ENCODE data around the gene GDPD4. TPM values are rescaled to one million over a fixed set of nuclear protein-coding genes. Genes with fewer than 3 reads are reported as not detected.

GDPD4 gene
- polyA plus RNA-seq, 1 experiment, result not detected

- CTCF ChIA-PET, result no interaction called here
- POLR2A ChIA-PET, result no interaction called here
- Histone ChIP-seq H3K9me3 (ENCODE audit: control insufficient read depth, insufficient read depth, low read length) (no peaks in the 10 kb centered on the region; the same call in 1 of the 2 replicates), H3K27me3 (ENCODE audit: control insufficient read depth, insufficient read depth, low read length) (peaks cover 14% of the 10 kb centered on the region), H3K27ac (ENCODE audit: low read depth, low read length) (no peak overlapping the region), H3K4me3 (ENCODE audit: low read depth, low read length) (no peak overlapping the region)
- DNase-seq (ENCODE audit: low read depth, low spot score), result no peak
- TF ChIP-seq CTCF (IDR thresholded peaks at IDR 0.05; ENCODE audit: low read depth, low read length), result no peak
Observed at GRCh38 chr11:77212314-77213007, 89.0 kb downstream of the GDPD4 start.

GRCh38 chr11:77211594-77212251 lies 89.8 kb downstream of the GDPD4 start:
- Histone ChIP-seq H3K4me3 (ENCODE audit: low read depth, low read length) (no peak overlapping the region), H3K27ac (ENCODE audit: low read depth, low read length) (no peak overlapping the region), H3K27me3 (ENCODE audit: control insufficient read depth, insufficient read depth, low read length) (peaks cover 7% of the 10 kb centered on the region), H3K9me3 (ENCODE audit: control insufficient read depth, insufficient read depth, low read length) (no peaks in the 10 kb centered on the region; the same call in 1 of the 2 replicates)
- POLR2A ChIA-PET, result no interaction called here
- CTCF ChIA-PET, result interaction anchor here (1.0 kb wide), 1 partner anchor 337 kb away, joined by 3 read pairs; no protein-coding TSS in a partner anchor
- no peak for DNase-seq (ENCODE audit: low read depth, low spot score)
- TF ChIP-seq CTCF (IDR thresholded peaks at IDR 0.05; ENCODE audit: low read depth, low read length), result no peak

GRCh38 chr11:77211040-77211451 lies 90.4 kb downstream of the GDPD4 start:
- H3K27ac ChIP-seq (ENCODE audit: low read depth, low read length), result no peak overlapping the region
- no peak for DNase-seq (ENCODE audit: low read depth, low spot score)
- no peaks in the 10 kb centered on the region; the same call in 1 of the 2 replicates for H3K9me3 ChIP-seq (ENCODE audit: control insufficient read depth, insufficient read depth, low read length)
- no peak for TF ChIP-seq CTCF (IDR thresholded peaks at IDR 0.05; ENCODE audit: low read depth, low read length)
- POLR2A ChIA-PET, result no interaction called here
- H3K4me3 ChIP-seq (ENCODE audit: low read depth, low read length), result no peak overlapping the region
- CTCF ChIA-PET, result interaction anchor here (1.0 kb wide), 1 partner anchor 338 kb away, joined by 3 read pairs; no protein-coding TSS in a partner anchor
- H3K27me3 ChIP-seq (ENCODE audit: control insufficient read depth, insufficient read depth, low read length), result peaks cover 6% of the 10 kb centered on the region

GRCh38 chr11:77209663-77210062 lies 91.8 kb downstream of the GDPD4 start:
- CTCF ChIA-PET, result no interaction called here
- Histone ChIP-seq H3K27me3 (ENCODE audit: control insufficient read depth, insufficient read depth, low read length) (peaks cover 4% of the 10 kb centered on the region), H3K9me3 (ENCODE audit: control insufficient read depth, insufficient read depth, low read length) (no peaks in the 10 kb centered on the region; the same call in 1 of the 2 replicates), H3K27ac (ENCODE audit: low read depth, low read length) (no peak overlapping the region), H3K4me3 (ENCODE audit: low read depth, low read length) (no peak overlapping the region)
- POLR2A ChIA-PET, result no interaction called here
- DNase-seq (ENCODE audit: low read depth, low spot score), result no peak
- TF ChIP-seq CTCF (IDR thresholded peaks at IDR 0.05; ENCODE audit: low read depth, low read length), result no peak

GRCh38 chr11:77208535-77208934 lies 93.0 kb downstream of the GDPD4 start:
- no peak for DNase-seq (ENCODE audit: low read depth, low spot score)
- TF ChIP-seq CTCF (IDR thresholded peaks at IDR 0.05; ENCODE audit: low read depth, low read length), result no peak
- CTCF ChIA-PET, result no interaction called here
- no peaks in the 10 kb centered on the region; the same call in 1 of the 2 replicates for H3K9me3 ChIP-seq (ENCODE audit: control insufficient read depth, insufficient read depth, low read length)
- H3K27me3 ChIP-seq (ENCODE audit: control insufficient read depth, insufficient read depth, low read length), result peaks cover 4% of the 10 kb centered on the region
- H3K4me3 ChIP-seq (ENCODE audit: low read depth, low read length), result no peak overlapping the region
- no peak overlapping the region for H3K27ac ChIP-seq (ENCODE audit: low read depth, low read length)
- POLR2A ChIA-PET, result no interaction called here

Data from AG04450 (cell line).